ENCODE data around the gene SOHLH1.

DNA sequence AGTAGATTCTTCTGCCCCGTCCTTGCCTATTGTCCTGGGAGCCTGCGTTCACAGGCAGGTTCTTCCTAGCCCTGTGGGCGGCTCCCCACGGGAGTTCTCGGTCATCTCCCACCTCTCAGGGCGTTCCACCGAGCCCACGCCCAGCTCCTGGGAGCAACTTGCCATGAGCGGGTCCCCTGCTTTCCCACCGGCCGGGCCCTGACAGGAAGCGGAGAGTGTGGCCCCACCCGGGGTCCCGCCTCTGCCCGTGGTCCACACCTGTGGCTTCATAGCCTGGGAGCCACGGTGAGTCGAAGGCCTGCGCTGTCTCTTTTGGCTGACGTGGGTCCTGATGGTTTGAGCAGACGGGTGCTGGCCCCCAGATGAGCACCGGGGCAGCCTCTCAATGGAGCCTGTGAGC is 45.9 kb upstream of the SOHLH1 start:
- TF ChIP-seq, protein P1, sequence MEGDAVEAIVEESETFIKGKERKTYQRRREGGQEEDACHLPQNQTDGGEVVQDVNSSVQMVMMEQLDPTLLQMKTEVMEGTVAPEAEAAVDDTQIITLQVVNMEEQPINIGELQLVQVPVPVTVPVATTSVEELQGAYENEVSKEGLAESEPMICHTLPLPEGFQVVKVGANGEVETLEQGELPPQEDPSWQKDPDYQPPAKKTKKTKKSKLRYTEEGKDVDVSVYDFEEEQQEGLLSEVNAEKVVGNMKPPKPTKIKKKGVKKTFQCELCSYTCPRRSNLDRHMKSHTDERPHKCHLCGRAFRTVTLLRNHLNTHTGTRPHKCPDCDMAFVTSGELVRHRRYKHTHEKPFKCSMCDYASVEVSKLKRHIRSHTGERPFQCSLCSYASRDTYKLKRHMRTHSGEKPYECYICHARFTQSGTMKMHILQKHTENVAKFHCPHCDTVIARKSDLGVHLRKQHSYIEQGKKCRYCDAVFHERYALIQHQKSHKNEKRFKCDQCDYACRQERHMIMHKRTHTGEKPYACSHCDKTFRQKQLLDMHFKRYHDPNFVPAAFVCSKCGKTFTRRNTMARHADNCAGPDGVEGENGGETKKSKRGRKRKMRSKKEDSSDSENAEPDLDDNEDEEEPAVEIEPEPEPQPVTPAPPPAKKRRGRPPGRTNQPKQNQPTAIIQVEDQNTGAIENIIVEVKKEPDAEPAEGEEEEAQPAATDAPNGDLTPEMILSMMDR (conservative IDR thresholded peaks at IDR 0.05; ENCODE audit: low read depth, low read length): no peak
- TF ChIP-seq EZH2 (IDR thresholded peaks at IDR 0.05; ENCODE audit: borderline replicate concordance, low read depth, low read length, poor library complexity, severe bottlenecking): no peak

Measured in A673 (cell line).